Measurements from ENCODE around the gene COQ3.

DNA sequence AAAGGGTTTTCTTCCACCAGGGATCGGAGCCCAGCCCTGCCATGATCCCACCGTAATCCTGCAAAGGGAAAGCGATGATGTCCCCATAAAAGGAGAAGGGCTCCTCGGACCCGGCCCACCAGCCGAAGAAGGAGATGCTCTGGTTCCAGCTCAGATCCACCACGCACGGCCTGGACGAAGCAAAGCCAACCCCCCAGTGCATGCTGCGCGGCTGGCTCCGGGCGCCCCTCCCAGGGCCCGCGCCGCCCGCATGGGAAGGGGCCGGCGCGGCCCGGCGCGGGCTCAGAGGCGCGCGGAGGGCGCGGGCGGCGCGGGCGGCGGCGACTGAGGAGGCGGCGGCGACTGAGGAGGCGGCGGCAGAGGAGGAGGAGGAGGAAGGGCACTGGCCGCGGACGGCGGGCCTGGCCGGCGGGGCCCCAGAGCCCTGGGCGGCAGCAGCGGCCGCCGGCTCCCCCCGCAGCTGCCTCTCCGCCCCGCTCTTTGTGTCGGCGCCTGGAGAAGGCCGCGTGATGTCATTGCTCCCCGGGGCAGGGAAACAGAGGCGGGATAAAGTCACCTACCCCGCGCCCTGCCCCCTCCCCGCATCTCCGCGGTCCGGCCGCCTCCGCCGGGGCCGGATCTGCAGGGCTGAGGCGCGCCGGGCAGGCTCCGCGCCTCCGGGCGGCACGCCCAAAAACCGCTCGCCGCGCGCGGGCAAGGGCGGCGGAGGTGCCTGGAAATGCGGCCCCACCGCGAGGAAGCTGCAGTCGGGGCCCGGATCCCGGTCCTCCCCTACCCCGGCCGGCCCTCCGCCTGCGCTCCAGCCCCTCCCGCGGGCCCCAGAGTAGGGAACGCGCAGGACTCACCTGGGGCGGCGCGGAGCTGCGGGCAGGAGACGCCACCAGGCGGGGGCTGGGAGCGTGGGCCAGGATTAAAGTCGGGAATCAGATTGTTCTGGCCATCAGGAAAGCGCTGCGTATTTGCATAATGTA is 44.5 kb downstream of the COQ3 start, which contains the start of gene FAXC:
- TF ChIP-seq CTCF (IDR thresholded peaks at IDR 0.05; ENCODE audit: poor library complexity) (peak; percentile 38), EZH2 (IDR thresholded peaks at IDR 0.05; ENCODE audit: borderline replicate concordance) (no peak), EZH2phosphoT487 (IDR thresholded peaks at IDR 0.05; ENCODE audit: low read depth, severe bottlenecking, unreplicated experiment) (no peak)

Data from hepatocyte (in vitro differentiated cells).